Natural killer cell (primary cell): ENCODE results near the gene ZSCAN2. TPM values are rescaled to one million over a fixed set of nuclear protein-coding genes. Genes with fewer than 3 reads are reported as not detected.

Experiments
- ATAC-seq, 3 donors: fragments of 150-1000 bp in 2 of 3; fragments of 200-7000 bp in 1 of 3; cut with Tn5 transposase; 1 replicate in 1 of 3; 2 replicates in 2 of 3; pipeline ENCODE4 v1.10.0; 2021; ENCODE audit warnings: mild to moderate bottlenecking in 2 of 3, moderate library complexity in 2 of 3
- DNase-seq, 2 donors: peaks; one replicate each; pipeline versions ENCODE4 v3.0.0 to v3.0.0-alpha.2; 2013 to 2021; ENCODE audit warnings: mixed read lengths in 1 of 2
- H3K27ac ChIP-seq: one replicate; pipeline ENCODE4 v1.5.1; 2013; ENCODE audit warnings: mild to moderate bottlenecking, low read length
- H3K27me3 ChIP-seq: one replicate; pipeline ENCODE4 v1.6.1; 2013; ENCODE audit warnings: low read length; ENCODE audit not compliant: control insufficient read depth, insufficient read depth
- H3K36me3 ChIP-seq: one replicate; pipeline ENCODE4 v1.6.1; 2013; ENCODE audit warnings: low read length; ENCODE audit not compliant: control insufficient read depth, insufficient read depth
- H3K4me1 ChIP-seq: one replicate; pipeline ENCODE4 v1.6.1; 2013; ENCODE audit warnings: low read length; ENCODE audit not compliant: control insufficient read depth, insufficient read depth
- H3K4me3 ChIP-seq: one replicate; pipeline ENCODE4 v1.5.1; 2013; ENCODE audit warnings: low read length
- H3K9me3 ChIP-seq: one replicate; pipeline ENCODE4 v1.6.1; 2013; ENCODE audit warnings: low read length; ENCODE audit not compliant: control insufficient read depth, insufficient read depth
- H3K27ac Mint-ChIP-seq, 2 donors: one replicate each; pipeline ENCODE4 v1.8.0; 2022; ENCODE audit warnings: mild to moderate bottlenecking in 2 of 2, mixed read lengths in 2 of 2, moderate library complexity in 1 of 2
- H3K27me3 Mint-ChIP-seq, 2 donors: one replicate each; pipeline ENCODE4 v1.8.0; 2022; ENCODE audit warnings: low read depth in 2 of 2, mixed read lengths in 2 of 2
- H3K36me3 Mint-ChIP-seq: one replicate; pipeline ENCODE4 v1.8.0; 2022; ENCODE audit warnings: mixed read lengths
- H3K4me1 Mint-ChIP-seq, 2 donors: one replicate each; pipeline ENCODE4 v1.8.0; 2022; ENCODE audit warnings: mixed read lengths in 2 of 2
- H3K4me3 Mint-ChIP-seq: one replicate; pipeline ENCODE4 v1.8.0; 2022; ENCODE audit warnings: mild to moderate bottlenecking, moderate library complexity, mixed read lengths
- H3K9me3 Mint-ChIP-seq, 2 donors: one replicate each; pipeline ENCODE4 v1.8.0; 2022; ENCODE audit warnings: mixed read lengths in 2 of 2
- CTCF ChIP-seq: fragments of 200-600 bp; IDR thresholded peaks from one replicate; pipeline ENCODE4 v1.8.0; 2022; ENCODE audit warnings: antibody characterized with exemption
- WGBS: methylation state at CpG from one replicate; pipeline ENCODE4 v1.1.7; 2013; ENCODE audit warnings: missing lambda C conversion rate; ENCODE audit not compliant: insufficient coverage; 5-methylcytosine and 5-hydroxymethylcytosine counted together
- intact Hi-C: fragments of 100-400 bp; cut with micrococcal nuclease; formaldehyde crosslinking; loops from one replicate; pipeline ENCODE4 v1.14.2; 2022
- total RNA-seq, 4 donors: library from RNA; stranded (reverse); fragments of 120-200 nt in 1 of 4; gene quantifications; one replicate each; pipeline versions ENCODE4 v1.2.3 to v1.2.4, GENCODE V29; 2013 to 2022

The ZSCAN2 gene
- total RNA-seq, 3 donors from 2014 or later (not counting 1 experiment from before 2014, with no cell fraction given), result 5.0 to 8.3 (median 5.5) TPM

- H3K27me3 Mint-ChIP-seq, result peaks cover 0 to 3% of the 10 kb centered on the region in 2 donors
- H3K4me3 Mint-ChIP-seq, result peak overlapping the region; percentile 37
- peak; percentile 19 to 45 (median 21) for ATAC-seq
- 5% methylated on average over 2 of the region's 2 CpGs for WGBS
- DNase-seq, result peak in 1 of 2 donors; percentile 83
- intact Hi-C loops, result loop anchor here (5.0 kb wide), 1 partner anchor 149 kb away; the partner anchor contains the start of gene ZNF592
- Histone ChIP-seq H3K9me3 (no peaks in the 10 kb centered on the region), H3K27me3 (no peaks in the 10 kb centered on the region), H3K27ac (peak overlapping the region; percentile 50), H3K4me3 (no peak overlapping the region), H3K4me1 (peaks cover 33% of the 10 kb centered on the region), H3K36me3 (no peaks in the 10 kb centered on the region)
- peak overlapping the region; percentile 78 to 80 for H3K27ac Mint-ChIP-seq
- no peak for TF ChIP-seq CTCF
- no peaks in the 10 kb centered on the region for H3K9me3 Mint-ChIP-seq
- no peaks in the 10 kb centered on the region for H3K36me3 Mint-ChIP-seq
- H3K4me1 Mint-ChIP-seq, result peaks cover 28 to 41% of the 10 kb centered on the region in 2 donors
Observed at GRCh38 chr15:84598250-84598649, 2.6 kb upstream of the ZSCAN2 start.

- Histone ChIP-seq H3K4me3 (no peak overlapping the region), H3K36me3 (peaks cover 1% of the 10 kb centered on the region)
- intact Hi-C loops, result loop anchor here (5.0 kb wide), 1 partner anchor 148 kb away; the partner anchor contains the start of gene ZNF592
Observed at GRCh38 chr15:84598993-84599392, 1.8 kb upstream of the ZSCAN2 start.

GRCh38 chr15:84599906-84600305 lies 903 bp upstream of the ZSCAN2 start:
- Mint-ChIP-seq H3K27ac (peak overlapping the region; percentile 83 to 94), H3K4me1 (peaks cover 39 to 40% of the 10 kb centered on the region in 2 donors), H3K4me3 (peak overlapping the region; percentile 95), H3K9me3 (no peaks in the 10 kb centered on the region), H3K36me3 (no peaks in the 10 kb centered on the region), H3K27me3 (no peaks in the 10 kb centered on the region)
- WGBS, result 87% methylated on average over 10 of the region's 10 CpGs
- TF ChIP-seq CTCF, result no peak
- no peak overlapping the region for H3K4me3 ChIP-seq
- intact Hi-C loops, result loop anchor here (1.0 to 5.0 kb wide), 4 partner anchors 29 to 147 kb away; partner anchors contain the start of genes WDR73 and ZNF592
- peaks cover 6% of the 10 kb centered on the region for H3K36me3 ChIP-seq
- DNase-seq (no peak), ATAC-seq (no peak)
- no peaks in the 10 kb centered on the region for H3K9me3 ChIP-seq
- H3K27ac ChIP-seq, result no peak overlapping the region
- peaks cover 36% of the 10 kb centered on the region for H3K4me1 ChIP-seq
- H3K27me3 ChIP-seq, result no peaks in the 10 kb centered on the region

More at GRCh38 chr15:84598993-84599392, 1.8 kb upstream of the ZSCAN2 start:
- H3K27ac Mint-ChIP-seq, result peak overlapping the region; percentile 78 to 80
- no peaks in the 10 kb centered on the region for H3K9me3 Mint-ChIP-seq
- no peaks in the 10 kb centered on the region for H3K36me3 Mint-ChIP-seq
- H3K27me3 Mint-ChIP-seq, result peaks cover 0 to 3% of the 10 kb centered on the region in 2 donors
- H3K27me3 ChIP-seq, result no peaks in the 10 kb centered on the region
- peak; percentile 38 for TF ChIP-seq CTCF
- H3K9me3 ChIP-seq, result no peaks in the 10 kb centered on the region
- WGBS, result 17% methylated on average over 1 of the region's 1 CpG
- H3K4me1 ChIP-seq, result peaks cover 33% of the 10 kb centered on the region
- H3K4me1 Mint-ChIP-seq, result peaks cover 35 to 41% of the 10 kb centered on the region in 2 donors
- ATAC-seq (no peak), DNase-seq (peak in 1 of 2 donors; percentile 48)
- peak overlapping the region; percentile 63 for H3K4me3 Mint-ChIP-seq
- peak overlapping the region; percentile 50 for H3K27ac ChIP-seq

- Histone ChIP-seq H3K9me3 (no peaks in the 10 kb centered on the region), H3K4me1 (peaks cover 38% of the 10 kb centered on the region), H3K27ac (peak overlapping the region; percentile 6), H3K4me3 (peak overlapping the region; percentile 86), H3K36me3 (peaks cover 6% of the 10 kb centered on the region), H3K27me3 (no peaks in the 10 kb centered on the region)
- Mint-ChIP-seq H3K36me3 (no peaks in the 10 kb centered on the region), H3K27ac (peak overlapping the region; percentile 83 to 94), H3K27me3 (no peaks in the 10 kb centered on the region), H3K4me1 (peaks cover 44% of the 10 kb centered on the region in 2 donors), H3K9me3 (no peaks in the 10 kb centered on the region), H3K4me3 (peak overlapping the region; percentile 95)
- WGBS, result under 1% methylated on average over 20 of the region's 20 CpGs
- intact Hi-C loops, result loop anchor here (1.0 to 2.0 kb wide), 3 partner anchors 30 to 54 kb away; partner anchors contain the start of gene WDR73
- peak; percentile 36 to 57 (median 44) for ATAC-seq
- DNase-seq, result peak in 1 of 2 donors; percentile 75
- TF ChIP-seq CTCF, result no peak
Observed at GRCh38 chr15:84600331-84600686, 500 bp upstream of the ZSCAN2 start.
